Neuron (in vitro differentiated cells): ENCODE measurements around the gene NTRK3.

ENCODE experiments used
- H2AFZ ChIP-seq: one replicate; pipeline ENCODE4 v1.6.1; 2013; ENCODE audit warnings: low read depth, mild to moderate bottlenecking, inconsistent platforms, low read length, moderate library complexity
- H3K27me3 ChIP-seq: one replicate; pipeline ENCODE4 v1.6.1; 2013; ENCODE audit warnings: low read length; ENCODE audit not compliant: insufficient read depth
- H3K36me3 ChIP-seq: one replicate; pipeline ENCODE4 v1.6.1; 2013; ENCODE audit warnings: low read length; ENCODE audit not compliant: insufficient read depth
- H3K4me1 ChIP-seq: one replicate; pipeline ENCODE4 v1.6.1; 2013; ENCODE audit warnings: low read length; ENCODE audit not compliant: insufficient read depth
- H3K4me3 ChIP-seq: 2 replicates; pipeline ENCODE4 v1.5.1; 2013; ENCODE audit warnings: mild to moderate bottlenecking, low read length, moderate library complexity
- H3K9me3 ChIP-seq: one replicate; pipeline ENCODE4 v1.6.1; 2013; ENCODE audit warnings: low read length

The NTRK3 gene

DNA sequence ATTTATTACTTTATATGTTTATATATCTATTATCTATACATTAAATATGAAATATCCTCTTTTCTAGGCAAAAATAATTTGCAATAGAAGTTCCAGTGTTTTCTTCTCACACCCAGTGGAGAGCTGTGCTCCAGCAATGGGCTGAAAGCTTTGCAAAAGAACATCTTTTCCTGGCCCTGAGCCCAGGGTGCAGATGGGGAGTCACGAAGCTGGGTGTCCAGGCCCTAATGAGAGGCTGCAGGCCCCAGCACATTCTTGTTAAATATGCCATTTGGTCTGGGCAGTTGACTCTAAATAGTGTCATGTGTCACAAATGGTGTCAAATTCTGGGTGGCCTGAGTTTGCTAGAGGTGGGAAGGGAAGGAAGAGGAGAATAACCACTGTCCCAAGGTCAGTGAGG, 5.7 kb downstream of the NTRK3 start:
- Histone ChIP-seq H3K4me3 (no peak overlapping the region), H2AFZ (no peak overlapping the region), H3K27me3 (peaks cover 36% of the 10 kb centered on the region), H3K4me1 (peaks cover 1% of the 10 kb centered on the region), H3K9me3 (no peaks in the 10 kb centered on the region), H3K36me3 (no peaks in the 10 kb centered on the region)

DNA sequence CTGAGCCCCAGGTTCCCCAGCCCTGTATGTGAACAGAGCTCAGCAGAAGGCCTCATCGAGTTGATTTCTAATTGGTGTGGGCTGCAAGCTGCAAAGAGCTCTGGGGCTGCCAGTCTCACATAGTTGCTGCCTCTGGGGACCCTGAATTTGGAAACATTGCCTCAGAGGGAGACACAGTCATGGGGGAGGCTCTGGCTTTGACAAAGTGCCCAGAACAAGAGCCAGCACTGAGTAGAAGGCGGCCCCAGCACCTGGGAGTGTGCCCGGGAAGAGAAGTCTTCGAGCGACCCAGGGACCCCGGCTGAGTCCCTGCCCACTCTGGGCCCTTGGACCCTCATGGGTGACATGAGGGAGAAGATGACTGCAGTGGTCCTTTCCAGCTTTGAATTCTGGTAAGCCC, 7.3 kb downstream of the NTRK3 start:
- H3K36me3 ChIP-seq, result no peaks in the 10 kb centered on the region
- no peak overlapping the region for H3K4me3 ChIP-seq
- H2AFZ ChIP-seq, result no peak overlapping the region
- H3K4me1 ChIP-seq, result no peaks in the 10 kb centered on the region
- no peaks in the 10 kb centered on the region for H3K9me3 ChIP-seq
- peaks cover 20% of the 10 kb centered on the region for H3K27me3 ChIP-seq

DNA sequence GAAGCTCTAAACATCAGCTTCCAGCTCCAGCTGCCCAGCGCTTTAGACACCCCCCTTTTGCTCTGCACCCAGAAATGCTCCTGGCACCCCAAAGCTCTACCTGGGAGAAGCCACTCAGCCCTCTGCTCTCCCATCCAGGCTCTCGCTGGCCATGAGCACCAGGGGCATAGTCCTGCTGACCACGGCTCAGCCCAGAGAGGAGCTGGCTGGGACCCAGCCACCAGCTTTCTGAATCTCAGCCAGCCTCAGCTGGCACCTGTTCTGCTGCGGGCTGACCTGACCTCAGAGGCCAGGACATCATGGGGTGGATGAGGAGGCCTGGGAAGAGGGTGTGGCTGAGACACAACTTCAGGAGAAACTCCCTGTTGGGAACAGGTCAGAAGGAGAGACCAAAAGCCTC, 8.6 kb downstream of the NTRK3 start:
- no peak overlapping the region for H2AFZ ChIP-seq
- peaks cover 11% of the 10 kb centered on the region for H3K27me3 ChIP-seq
- H3K36me3 ChIP-seq, result no peaks in the 10 kb centered on the region
- H3K4me3 ChIP-seq, result no peak overlapping the region
- H3K9me3 ChIP-seq, result no peaks in the 10 kb centered on the region
- H3K4me1 ChIP-seq, result no peaks in the 10 kb centered on the region

DNA sequence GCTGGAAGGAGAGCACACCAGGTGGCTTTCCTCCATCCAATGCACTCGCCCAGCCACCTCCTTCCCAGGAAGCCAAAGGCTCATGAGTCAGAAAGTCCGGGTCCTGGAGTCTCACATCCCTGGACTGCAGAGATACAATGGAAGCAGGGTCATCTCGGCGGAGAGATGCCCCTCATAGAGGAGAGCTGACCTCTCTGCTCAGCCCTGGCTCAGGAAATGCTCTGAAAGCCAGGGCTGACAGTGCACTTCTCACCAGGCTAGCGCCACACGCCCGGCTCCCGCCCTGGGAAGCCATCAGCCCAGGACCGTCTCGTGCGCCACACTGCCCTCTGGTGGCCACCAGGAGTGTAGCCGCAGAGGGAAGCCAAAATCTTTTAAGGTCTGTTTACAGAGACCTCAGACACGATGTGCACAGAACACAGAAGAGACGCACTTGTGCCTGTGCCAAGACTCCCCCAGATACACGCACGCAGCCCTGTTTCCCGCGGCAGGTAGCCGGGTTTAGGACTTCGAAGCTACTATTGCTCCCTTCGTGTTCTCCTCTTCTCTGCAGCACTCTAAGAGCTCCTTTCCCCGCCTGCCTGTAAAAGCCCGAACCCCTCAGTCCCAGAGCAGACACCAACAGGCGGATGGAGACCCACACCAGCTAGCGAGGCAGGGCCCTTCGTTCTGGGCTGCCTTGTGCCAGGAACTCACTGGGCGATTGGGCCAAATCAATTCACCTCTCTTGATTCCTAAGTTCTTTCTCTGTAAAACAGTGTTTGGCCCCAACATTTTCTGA, 9.7 kb downstream of the NTRK3 start:
- Histone ChIP-seq H3K9me3 (no peaks in the 10 kb centered on the region), H3K27me3 (peaks cover 7% of the 10 kb centered on the region), H2AFZ (no peak overlapping the region), H3K4me3 (no peak overlapping the region), H3K36me3 (no peaks in the 10 kb centered on the region), H3K4me1 (no peaks in the 10 kb centered on the region)

DNA sequence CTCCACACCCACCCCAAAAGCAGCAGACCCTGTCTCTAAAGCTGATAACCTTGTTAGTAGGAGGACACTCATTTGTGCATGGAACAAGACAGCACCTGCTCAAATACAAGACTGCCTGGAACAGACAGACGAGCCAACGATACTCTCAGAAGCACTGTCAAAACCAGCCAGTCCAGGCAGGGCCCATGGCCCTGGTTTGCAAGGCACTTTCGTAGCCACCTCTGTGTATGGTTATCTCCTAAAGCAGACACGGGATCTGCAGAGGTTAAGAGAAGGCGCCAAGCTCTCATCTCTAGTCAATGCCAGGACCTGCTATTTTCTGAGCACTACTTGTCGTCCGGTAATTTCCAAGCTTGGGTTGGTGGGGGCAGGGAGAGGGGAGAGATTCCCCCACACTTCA, 10.5 kb downstream of the NTRK3 start:
- H3K9me3 ChIP-seq, result no peaks in the 10 kb centered on the region
- no peaks in the 10 kb centered on the region for H3K4me1 ChIP-seq
- H3K27me3 ChIP-seq, result peaks cover 2% of the 10 kb centered on the region
- H2AFZ ChIP-seq, result no peak overlapping the region
- H3K4me3 ChIP-seq, result no peak overlapping the region
- no peaks in the 10 kb centered on the region for H3K36me3 ChIP-seq

DNA sequence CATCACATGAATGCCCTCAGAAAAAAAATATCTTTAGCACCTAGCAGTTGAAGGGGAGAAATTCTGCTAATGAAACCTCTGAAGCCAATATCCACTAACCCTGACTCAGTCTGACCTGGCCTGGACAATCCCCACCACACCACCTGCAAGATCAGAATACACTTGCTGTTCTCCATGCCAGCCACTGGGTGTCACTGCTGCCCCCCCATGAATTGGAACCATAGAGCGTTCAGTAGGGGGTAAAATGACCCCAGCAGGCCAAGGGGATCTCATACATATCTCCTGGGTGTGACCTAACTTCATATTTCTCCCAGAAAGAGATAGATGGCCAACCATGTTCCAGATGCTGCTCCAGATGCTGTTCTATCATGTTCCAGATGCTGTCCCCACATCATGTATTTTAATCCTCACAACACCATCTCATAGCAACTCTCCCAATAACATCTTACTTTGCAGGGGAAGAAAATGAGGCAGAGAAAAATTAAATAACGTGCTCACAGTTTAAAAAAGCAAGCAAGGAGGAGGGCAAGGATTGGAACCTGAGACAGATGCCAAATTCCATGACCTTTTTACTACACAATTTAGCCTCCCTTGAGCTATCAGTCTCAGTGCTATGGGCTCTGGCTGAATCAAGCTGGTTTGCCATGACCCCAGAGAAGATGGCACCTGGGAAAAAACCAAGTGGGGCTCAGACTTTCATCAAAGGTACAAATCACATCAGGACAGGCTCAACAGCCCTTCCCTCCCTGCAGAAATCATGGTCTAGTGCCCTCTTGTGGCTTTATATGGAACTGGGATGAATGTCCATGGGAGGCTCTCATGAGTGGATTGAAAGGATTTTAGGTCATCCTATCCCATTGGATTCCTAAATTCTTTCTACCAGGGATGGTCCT, 12.4 kb downstream of the NTRK3 start:
- Histone ChIP-seq H3K4me1 (no peaks in the 10 kb centered on the region), H3K27me3 (peaks cover 2% of the 10 kb centered on the region), H3K36me3 (no peaks in the 10 kb centered on the region), H3K4me3 (no peak overlapping the region), H3K9me3 (no peaks in the 10 kb centered on the region), H2AFZ (no peak overlapping the region)

DNA sequence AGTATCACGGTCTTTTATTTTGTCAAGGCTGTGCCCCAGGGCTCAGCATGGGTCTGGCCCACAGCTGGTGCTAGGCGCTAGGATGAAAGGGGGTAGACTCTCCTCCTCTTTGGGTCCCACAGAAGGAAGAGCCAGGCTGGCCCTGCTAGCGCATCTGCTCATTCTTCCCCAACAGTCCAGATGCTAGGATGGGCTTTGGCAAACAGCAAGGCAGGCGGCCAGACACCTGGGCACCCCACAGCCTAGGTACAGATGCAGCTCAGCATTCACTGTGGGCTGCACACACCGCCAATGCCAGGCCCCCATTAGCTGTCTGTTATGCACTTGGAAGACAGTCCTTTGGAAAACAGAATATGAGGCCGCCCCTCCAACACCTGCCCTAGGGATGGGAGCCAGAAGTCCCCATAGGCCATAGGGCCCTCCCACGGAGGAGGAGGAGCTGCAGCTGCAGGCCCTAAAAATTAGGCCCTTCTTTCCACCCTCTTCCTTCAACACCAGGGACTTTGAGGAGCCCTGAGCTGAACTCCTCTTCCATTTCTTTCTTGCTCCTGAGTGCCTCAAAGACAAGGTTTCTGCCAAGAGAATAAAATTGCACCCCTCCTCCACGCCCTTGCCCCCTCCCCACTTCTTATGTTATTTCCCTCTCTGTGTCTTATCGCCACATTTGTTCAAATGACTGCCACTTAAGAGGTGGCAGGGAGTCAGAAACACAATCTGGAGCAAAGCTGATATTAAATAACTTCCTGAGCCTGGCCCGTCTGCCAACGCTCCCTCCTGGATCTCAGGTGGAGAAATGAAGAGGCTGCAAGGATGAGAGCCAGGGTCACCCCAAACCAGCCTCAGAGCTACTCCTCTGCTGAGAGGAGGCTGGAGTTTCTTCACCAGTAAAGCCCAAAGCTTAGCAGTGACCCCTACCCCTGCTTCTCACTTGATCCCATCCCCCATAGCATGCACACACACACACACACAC, 13.7 kb downstream of the NTRK3 start:
- H3K4me1 ChIP-seq, result no peaks in the 10 kb centered on the region
- peaks cover 2% of the 10 kb centered on the region for H3K27me3 ChIP-seq
- no peaks in the 10 kb centered on the region for H3K36me3 ChIP-seq
- H3K4me3 ChIP-seq, result no peak overlapping the region
- no peaks in the 10 kb centered on the region for H3K9me3 ChIP-seq
- H2AFZ ChIP-seq, result no peak overlapping the region

DNA sequence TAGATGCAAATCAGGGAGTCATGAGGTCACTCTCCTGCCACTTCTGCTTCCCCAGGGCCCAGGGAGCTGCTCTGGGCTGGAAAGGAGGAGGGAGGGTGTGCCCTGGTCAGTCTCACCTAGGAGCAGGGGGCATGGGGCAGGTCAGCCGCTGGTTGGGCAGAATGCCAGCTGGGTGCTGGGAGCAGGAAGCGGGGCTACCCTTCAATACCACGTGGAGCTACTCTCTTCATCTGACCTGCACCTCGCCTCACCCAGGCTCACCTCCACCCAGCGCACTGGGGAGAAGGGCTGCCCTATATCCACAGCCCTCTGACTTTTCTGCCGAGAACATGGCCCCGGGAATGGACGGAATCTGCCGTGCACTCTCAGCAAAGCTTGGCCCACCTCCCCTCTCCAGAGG, 15.1 kb downstream of the NTRK3 start:
- no peaks in the 10 kb centered on the region for H3K4me1 ChIP-seq
- H3K27me3 ChIP-seq, result no peaks in the 10 kb centered on the region
- no peak overlapping the region for H3K4me3 ChIP-seq
- H3K9me3 ChIP-seq, result no peaks in the 10 kb centered on the region
- H3K36me3 ChIP-seq, result no peaks in the 10 kb centered on the region
- H2AFZ ChIP-seq, result no peak overlapping the region

DNA sequence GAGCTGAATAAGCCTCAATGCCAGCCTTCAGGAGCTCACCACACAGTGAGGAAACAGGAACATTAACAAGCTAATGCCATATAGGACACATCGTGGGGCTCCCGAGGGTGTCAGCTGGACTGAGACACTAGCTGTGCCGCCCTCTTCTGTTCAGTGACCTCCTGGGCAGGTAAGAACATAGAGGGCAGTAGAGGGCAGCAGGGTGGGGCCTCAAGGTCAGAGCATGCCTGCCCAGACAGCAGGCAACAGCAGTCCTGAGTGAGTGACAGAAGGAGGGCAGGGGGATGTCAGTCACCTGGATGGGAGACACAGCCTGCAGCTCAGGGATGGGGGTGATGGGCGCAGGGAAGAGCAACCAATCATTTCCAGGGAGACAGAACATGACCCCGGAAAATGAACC, 15.5 kb downstream of the NTRK3 start:
- Histone ChIP-seq H3K36me3 (no peaks in the 10 kb centered on the region), H2AFZ (no peak overlapping the region), H3K9me3 (no peaks in the 10 kb centered on the region), H3K27me3 (no peaks in the 10 kb centered on the region), H3K4me1 (no peaks in the 10 kb centered on the region), H3K4me3 (no peak overlapping the region)

DNA sequence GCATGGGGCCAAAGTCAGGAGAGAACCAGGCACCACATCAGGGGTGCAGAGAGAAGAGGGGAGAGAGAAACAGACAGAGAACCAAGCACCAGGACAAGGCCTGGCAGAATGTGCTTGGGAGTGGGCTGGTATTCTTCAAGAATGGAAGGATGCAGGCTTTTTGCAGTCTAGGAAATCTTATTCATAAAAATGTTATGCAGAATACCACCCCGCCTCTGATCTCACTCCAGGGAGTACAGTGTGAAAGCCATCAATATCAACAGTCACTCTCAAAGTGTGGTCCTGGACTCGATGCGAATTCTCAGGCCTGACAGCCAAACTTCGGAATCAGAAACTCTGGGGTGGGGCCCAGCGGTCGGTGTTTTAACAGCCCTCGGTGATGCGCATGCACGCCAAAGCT, 16.9 kb downstream of the NTRK3 start:
- H3K4me3 ChIP-seq, result no peak overlapping the region
- H3K9me3 ChIP-seq, result no peaks in the 10 kb centered on the region
- no peaks in the 10 kb centered on the region for H3K4me1 ChIP-seq

DNA sequence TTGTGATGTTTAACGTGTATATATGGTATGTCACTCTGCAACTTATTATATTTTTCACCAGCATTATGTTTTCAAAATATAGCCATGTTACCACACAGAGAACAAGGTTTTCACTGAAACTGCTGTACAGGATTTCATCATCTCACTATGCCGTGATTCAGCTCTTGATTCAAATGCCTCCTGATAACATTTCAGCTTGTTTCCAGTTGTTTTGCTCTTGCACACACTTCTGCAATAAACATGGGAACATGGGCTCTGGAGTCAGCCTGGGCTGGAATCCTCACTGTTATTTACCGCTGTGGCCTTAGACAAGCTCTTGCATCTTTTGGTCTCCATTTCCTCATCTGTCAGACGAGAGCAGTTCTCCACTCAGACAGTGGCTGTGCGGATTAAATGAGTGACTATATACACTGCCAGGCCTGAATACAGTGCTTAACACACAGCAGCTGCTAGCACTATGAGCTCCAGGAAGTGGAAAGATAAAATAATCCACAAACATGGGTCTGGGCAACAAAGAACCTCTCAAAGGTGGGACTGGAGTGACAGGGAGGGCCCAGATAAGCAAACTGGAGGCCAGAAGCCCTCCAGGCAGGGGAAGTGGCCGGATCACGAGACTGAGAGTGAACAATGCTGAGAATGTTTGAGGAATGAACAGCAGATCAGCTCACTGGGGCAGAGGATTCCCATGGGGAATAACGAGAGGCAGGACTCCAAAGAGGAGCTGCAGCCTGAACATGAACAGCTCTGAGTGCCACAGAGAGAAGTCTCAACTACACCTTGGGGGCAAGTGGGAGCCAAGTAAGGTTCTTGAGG, 17.7 kb downstream of the NTRK3 start:
- H3K4me1 ChIP-seq, result no peaks in the 10 kb centered on the region
- no peak overlapping the region for H2AFZ ChIP-seq
- no peak overlapping the region for H3K4me3 ChIP-seq
- H3K27me3 ChIP-seq, result no peaks in the 10 kb centered on the region
- no peaks in the 10 kb centered on the region for H3K36me3 ChIP-seq
- H3K9me3 ChIP-seq, result no peaks in the 10 kb centered on the region

More for the DNA sequence above, 16.9 kb downstream of the NTRK3 start:
- H2AFZ ChIP-seq, result no peak overlapping the region
- no peaks in the 10 kb centered on the region for H3K27me3 ChIP-seq
- H3K36me3 ChIP-seq, result no peaks in the 10 kb centered on the region

DNA sequence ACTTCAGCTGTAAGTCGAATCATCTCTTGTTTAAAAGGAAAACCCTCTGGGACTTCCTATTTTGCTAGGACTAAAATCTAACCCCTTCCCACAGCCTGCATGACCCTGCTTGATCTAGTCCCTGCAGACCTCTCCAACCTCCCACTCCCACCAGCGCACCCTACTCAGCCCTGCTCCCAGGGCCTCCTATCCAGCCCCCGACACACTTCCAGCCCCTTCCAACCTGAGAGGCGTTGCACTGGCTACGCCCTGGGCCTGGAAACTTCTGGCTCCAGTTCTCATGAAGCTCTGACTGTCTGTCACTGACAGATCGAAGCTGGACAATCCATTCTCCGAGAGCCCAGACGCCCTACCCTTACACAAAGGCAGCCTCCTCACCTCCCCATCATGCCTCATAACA, 21.8 kb downstream of the NTRK3 start:
- no peak overlapping the region for H3K4me3 ChIP-seq
- no peaks in the 10 kb centered on the region for H3K9me3 ChIP-seq
- H3K4me1 ChIP-seq, result no peaks in the 10 kb centered on the region
- H3K36me3 ChIP-seq, result no peaks in the 10 kb centered on the region
- no peaks in the 10 kb centered on the region for H3K27me3 ChIP-seq
- no peak overlapping the region for H2AFZ ChIP-seq
